ENCODE data around the gene CD99L2.

Gene CD99L2

GRCh38 chrX:150870487-150871340, 27.8 kb downstream of the CD99L2 start:
- no peaks in the 10 kb centered on the region for H3K9me3 ChIP-seq (ENCODE audit: control insufficient read depth, insufficient read depth, low read length)
- H3K27me3 ChIP-seq (ENCODE audit: control insufficient read depth, insufficient read depth, low read length), result no peaks in the 10 kb centered on the region
- no peak overlapping the region for H3K9ac ChIP-seq (ENCODE audit: low read depth, low read length)
- H3K4me1 ChIP-seq (ENCODE audit: control insufficient read depth, insufficient read depth, low read length), result peaks cover 6% of the 10 kb centered on the region
- no peak overlapping the region for H3K4me3 ChIP-seq (ENCODE audit: low read depth, low read length)
- H3K36me3 ChIP-seq (ENCODE audit: control insufficient read depth, insufficient read depth, low read length), result no peaks in the 10 kb centered on the region

DNA sequence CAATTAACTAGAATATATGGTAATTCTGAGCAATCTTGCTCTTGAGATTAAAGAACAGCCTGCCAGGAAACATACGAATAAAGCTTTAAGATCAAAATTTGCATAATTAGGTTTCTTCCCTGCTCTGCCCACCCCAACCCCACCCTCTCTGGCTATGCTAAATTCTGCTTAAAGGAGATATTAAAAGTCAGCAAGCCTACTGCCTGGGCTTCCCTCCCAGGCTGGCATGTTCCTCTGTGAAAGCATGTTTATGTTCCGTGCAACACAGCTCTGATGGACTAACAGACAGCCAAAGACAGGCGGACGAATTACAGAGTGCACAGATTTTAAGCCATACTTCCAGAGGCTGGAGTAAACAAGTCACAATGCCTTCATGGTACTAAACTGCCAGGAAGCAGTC, 28.4 kb downstream of the CD99L2 start:
- H3K4me3 ChIP-seq (ENCODE audit: low read depth, low read length), result no peak overlapping the region
- no peaks in the 10 kb centered on the region for H3K9me3 ChIP-seq (ENCODE audit: control insufficient read depth, insufficient read depth, low read length)
- H3K36me3 ChIP-seq (ENCODE audit: control insufficient read depth, insufficient read depth, low read length), result no peaks in the 10 kb centered on the region
- H3K27me3 ChIP-seq (ENCODE audit: control insufficient read depth, insufficient read depth, low read length), result no peaks in the 10 kb centered on the region
- H3K4me1 ChIP-seq (ENCODE audit: control insufficient read depth, insufficient read depth, low read length), result peaks cover 6% of the 10 kb centered on the region
- no peak overlapping the region for H3K9ac ChIP-seq (ENCODE audit: low read depth, low read length)

DNA sequence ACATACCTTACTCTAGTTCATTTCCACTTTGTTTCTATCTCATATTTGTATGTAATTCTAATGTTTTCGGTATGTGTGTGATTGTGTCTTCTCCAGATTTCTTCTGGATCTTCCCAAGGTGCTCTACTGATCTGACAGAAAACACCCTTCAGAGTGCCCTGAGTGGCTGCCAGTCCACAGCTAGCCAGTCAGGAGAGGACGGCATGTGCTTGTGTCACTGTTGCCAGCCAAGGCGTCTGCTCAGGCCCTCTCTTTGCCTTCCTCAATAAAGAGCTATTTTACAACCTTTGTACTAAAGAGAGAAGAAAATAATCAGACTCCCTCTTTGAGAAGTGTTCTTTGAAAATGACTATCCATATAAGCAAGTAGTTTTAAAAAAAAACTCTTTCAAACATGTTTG, 29.0 kb downstream of the CD99L2 start:
- peaks cover 6% of the 10 kb centered on the region for H3K4me1 ChIP-seq (ENCODE audit: control insufficient read depth, insufficient read depth, low read length)

GRCh38 chrX:150868625-150869024, 29.8 kb downstream of the CD99L2 start:
- H3K36me3 ChIP-seq (ENCODE audit: control insufficient read depth, insufficient read depth, low read length), result no peaks in the 10 kb centered on the region
- H3K9me3 ChIP-seq (ENCODE audit: control insufficient read depth, insufficient read depth, low read length), result no peaks in the 10 kb centered on the region
- no peaks in the 10 kb centered on the region for H3K27me3 ChIP-seq (ENCODE audit: control insufficient read depth, insufficient read depth, low read length)
- H3K4me3 ChIP-seq (ENCODE audit: low read depth, low read length), result no peak overlapping the region
- H3K4me1 ChIP-seq (ENCODE audit: control insufficient read depth, insufficient read depth, low read length), result peaks cover 4% of the 10 kb centered on the region
- H3K9ac ChIP-seq (ENCODE audit: low read depth, low read length), result no peak overlapping the region

More for the DNA sequence above, 29.0 kb downstream of the CD99L2 start:
- H3K27me3 ChIP-seq (ENCODE audit: control insufficient read depth, insufficient read depth, low read length), result no peaks in the 10 kb centered on the region
- no peaks in the 10 kb centered on the region for H3K9me3 ChIP-seq (ENCODE audit: control insufficient read depth, insufficient read depth, low read length)
- H3K4me3 ChIP-seq (ENCODE audit: low read depth, low read length), result no peak overlapping the region
- no peak overlapping the region for H3K9ac ChIP-seq (ENCODE audit: low read depth, low read length)
- H3K36me3 ChIP-seq (ENCODE audit: control insufficient read depth, insufficient read depth, low read length), result no peaks in the 10 kb centered on the region

- Histone ChIP-seq H3K36me3 (ENCODE audit: control insufficient read depth, insufficient read depth, low read length) (no peaks in the 10 kb centered on the region), H3K9me3 (ENCODE audit: control insufficient read depth, insufficient read depth, low read length) (no peaks in the 10 kb centered on the region)
Measured at GRCh38 chrX:150864127-150864526, 34.3 kb downstream of the CD99L2 start.

DNA sequence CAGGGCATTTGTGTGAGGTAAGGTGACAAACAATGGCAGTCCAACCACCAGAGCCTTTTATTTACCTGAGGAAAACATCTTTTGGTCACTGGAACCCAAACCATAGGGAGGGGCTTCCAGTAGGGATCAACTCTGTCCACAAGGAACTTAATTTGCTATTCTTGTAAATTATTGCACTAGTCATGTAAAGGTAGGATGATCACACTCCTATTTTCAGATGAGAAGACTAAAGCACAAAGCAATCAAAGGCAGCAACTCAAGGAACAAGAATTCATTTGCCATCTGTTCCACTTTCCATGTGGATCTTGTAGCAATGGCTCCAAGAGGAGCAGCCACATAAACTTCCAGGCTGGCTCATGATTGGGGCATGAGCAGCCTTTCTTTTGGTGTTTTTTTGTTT, 35.3 kb downstream of the CD99L2 start:
- Histone ChIP-seq H3K4me1 (ENCODE audit: control insufficient read depth, insufficient read depth, low read length) (peaks cover 2% of the 10 kb centered on the region), H3K4me3 (ENCODE audit: low read depth, low read length) (no peak overlapping the region), H3K36me3 (ENCODE audit: control insufficient read depth, insufficient read depth, low read length) (no peaks in the 10 kb centered on the region), H3K9ac (ENCODE audit: low read depth, low read length) (no peak overlapping the region), H3K27me3 (ENCODE audit: control insufficient read depth, insufficient read depth, low read length) (no peaks in the 10 kb centered on the region), H3K9me3 (ENCODE audit: control insufficient read depth, insufficient read depth, low read length) (no peaks in the 10 kb centered on the region)

More at GRCh38 chrX:150864127-150864526, 34.3 kb downstream of the CD99L2 start:
- H3K9ac ChIP-seq (ENCODE audit: low read depth, low read length), result no peak overlapping the region
- H3K27me3 ChIP-seq (ENCODE audit: control insufficient read depth, insufficient read depth, low read length), result no peaks in the 10 kb centered on the region
- peaks cover 2% of the 10 kb centered on the region for H3K4me1 ChIP-seq (ENCODE audit: control insufficient read depth, insufficient read depth, low read length)
- no peak overlapping the region for H3K4me3 ChIP-seq (ENCODE audit: low read depth, low read length)

DNA sequence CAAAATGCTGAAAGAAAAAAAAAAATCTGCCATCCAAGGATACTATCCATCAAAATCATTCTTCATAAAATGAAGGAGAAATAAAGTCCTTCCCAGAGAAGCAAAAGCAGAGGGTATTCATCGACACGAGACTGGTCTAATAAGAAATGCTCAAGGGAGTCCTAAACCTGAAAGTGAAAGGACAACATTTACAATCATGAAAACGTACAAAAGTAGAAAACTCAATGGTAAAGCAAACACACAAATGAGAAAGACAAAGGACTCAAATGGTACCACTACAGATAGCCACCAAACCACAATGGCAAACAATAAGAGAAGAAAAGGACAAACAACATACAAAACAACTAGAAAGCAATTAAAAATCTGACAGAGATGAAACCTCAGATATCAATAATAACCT, 41.0 kb downstream of the CD99L2 start:
- Histone ChIP-seq H3K4me3 (ENCODE audit: low read depth, low read length) (no peak overlapping the region), H3K4me1 (ENCODE audit: control insufficient read depth, insufficient read depth, low read length) (no peaks in the 10 kb centered on the region), H3K36me3 (ENCODE audit: control insufficient read depth, insufficient read depth, low read length) (no peaks in the 10 kb centered on the region), H3K9me3 (ENCODE audit: control insufficient read depth, insufficient read depth, low read length) (no peaks in the 10 kb centered on the region), H3K9ac (ENCODE audit: low read depth, low read length) (no peak overlapping the region), H3K27me3 (ENCODE audit: control insufficient read depth, insufficient read depth, low read length) (no peaks in the 10 kb centered on the region)

DNA sequence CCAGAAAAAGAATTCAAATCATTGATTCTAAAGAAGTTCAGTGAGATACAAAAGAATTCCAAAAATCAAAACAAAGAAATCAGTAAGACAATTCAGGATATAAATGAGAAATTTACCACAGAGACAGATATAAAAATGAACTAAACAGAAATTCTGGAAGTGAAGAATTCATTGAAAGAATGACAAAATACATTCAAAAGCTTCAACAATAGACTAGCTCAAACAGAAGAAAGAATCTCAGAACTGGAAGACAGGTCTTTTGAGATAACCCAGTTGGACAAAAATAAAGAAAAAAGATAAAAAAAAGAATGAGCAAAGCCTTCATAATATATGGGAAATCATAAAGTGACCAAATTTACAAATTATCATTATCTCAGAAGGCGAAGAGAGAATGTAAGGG, 41.7 kb downstream of the CD99L2 start:
- no peak overlapping the region for H3K4me3 ChIP-seq (ENCODE audit: low read depth, low read length)
- H3K9me3 ChIP-seq (ENCODE audit: control insufficient read depth, insufficient read depth, low read length), result no peaks in the 10 kb centered on the region
- no peaks in the 10 kb centered on the region for H3K27me3 ChIP-seq (ENCODE audit: control insufficient read depth, insufficient read depth, low read length)
- no peaks in the 10 kb centered on the region for H3K4me1 ChIP-seq (ENCODE audit: control insufficient read depth, insufficient read depth, low read length)
- H3K9ac ChIP-seq (ENCODE audit: low read depth, low read length), result no peak overlapping the region
- no peaks in the 10 kb centered on the region for H3K36me3 ChIP-seq (ENCODE audit: control insufficient read depth, insufficient read depth, low read length)

- Histone ChIP-seq H3K4me3 (ENCODE audit: low read depth, low read length) (no peak overlapping the region), H3K27me3 (ENCODE audit: control insufficient read depth, insufficient read depth, low read length) (no peaks in the 10 kb centered on the region), H3K4me1 (ENCODE audit: control insufficient read depth, insufficient read depth, low read length) (no peaks in the 10 kb centered on the region), H3K9me3 (ENCODE audit: control insufficient read depth, insufficient read depth, low read length) (no peaks in the 10 kb centered on the region), H3K36me3 (ENCODE audit: control insufficient read depth, insufficient read depth, low read length) (no peaks in the 10 kb centered on the region), H3K9ac (ENCODE audit: low read depth, low read length) (no peak overlapping the region)
Measured at GRCh38 chrX:150856101-150856500, 42.4 kb downstream of the CD99L2 start.

GRCh38 chrX:150854856-150855255, 43.6 kb downstream of the CD99L2 start:
- H3K27me3 ChIP-seq (ENCODE audit: control insufficient read depth, insufficient read depth, low read length), result no peaks in the 10 kb centered on the region
- no peak overlapping the region for H3K9ac ChIP-seq (ENCODE audit: low read depth, low read length)
- H3K4me3 ChIP-seq (ENCODE audit: low read depth, low read length), result no peak overlapping the region
- no peaks in the 10 kb centered on the region for H3K4me1 ChIP-seq (ENCODE audit: control insufficient read depth, insufficient read depth, low read length)
- H3K9me3 ChIP-seq (ENCODE audit: control insufficient read depth, insufficient read depth, low read length), result no peaks in the 10 kb centered on the region
- no peaks in the 10 kb centered on the region for H3K36me3 ChIP-seq (ENCODE audit: control insufficient read depth, insufficient read depth, low read length)

- Histone ChIP-seq H3K9ac (ENCODE audit: low read depth, low read length) (no peak overlapping the region), H3K4me1 (ENCODE audit: control insufficient read depth, insufficient read depth, low read length) (no peaks in the 10 kb centered on the region), H3K36me3 (ENCODE audit: control insufficient read depth, insufficient read depth, low read length) (no peaks in the 10 kb centered on the region), H3K4me3 (ENCODE audit: low read depth, low read length) (no peak overlapping the region), H3K27me3 (ENCODE audit: control insufficient read depth, insufficient read depth, low read length) (no peaks in the 10 kb centered on the region), H3K9me3 (ENCODE audit: control insufficient read depth, insufficient read depth, low read length) (no peaks in the 10 kb centered on the region)
Measured at GRCh38 chrX:150849996-150850720, 48.3 kb downstream of the CD99L2 start.

DNA sequence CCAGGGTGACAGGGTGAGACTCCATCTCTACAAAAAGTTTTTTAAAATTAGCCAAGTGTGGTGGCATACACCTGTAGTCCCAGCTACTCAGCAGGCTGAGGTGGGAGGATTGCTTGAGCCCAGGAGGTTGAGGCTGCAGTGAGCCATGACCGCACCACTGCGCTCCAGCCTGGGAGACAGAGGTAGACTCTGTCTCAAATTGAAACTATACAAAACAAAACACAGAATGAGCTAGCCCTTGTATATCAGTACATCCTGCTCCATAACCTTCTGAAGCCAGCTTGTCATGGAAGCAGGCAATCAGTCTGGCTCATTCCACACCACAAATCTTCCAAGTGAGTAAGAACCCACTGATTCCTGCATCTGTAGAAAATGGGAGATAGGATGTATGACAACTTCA, 49.0 kb downstream of the CD99L2 start:
- H3K9me3 ChIP-seq (ENCODE audit: control insufficient read depth, insufficient read depth, low read length), result no peaks in the 10 kb centered on the region
- no peaks in the 10 kb centered on the region for H3K4me1 ChIP-seq (ENCODE audit: control insufficient read depth, insufficient read depth, low read length)
- no peak overlapping the region for H3K9ac ChIP-seq (ENCODE audit: low read depth, low read length)
- H3K27me3 ChIP-seq (ENCODE audit: control insufficient read depth, insufficient read depth, low read length), result no peaks in the 10 kb centered on the region
- no peaks in the 10 kb centered on the region for H3K36me3 ChIP-seq (ENCODE audit: control insufficient read depth, insufficient read depth, low read length)
- no peak overlapping the region for H3K4me3 ChIP-seq (ENCODE audit: low read depth, low read length)
